Body of pancreas (tissue), 4 donors: ENCODE measurements around the gene C3orf52.

Source experiments
- POLR2A ChIP-seq, 3 donors: fragments of 450-650 bp; IDR thresholded peaks; one replicate each; pipeline ENCODE4 v1.6.1; 2016; ENCODE audit warnings: antibody characterized with exemption in 3 of 3, mild to moderate bottlenecking in 2 of 3
- TF ChIP-seq, protein P1 (sequence below), 7 experiments: fragments of 450-650 bp in 4 of 7; fragments of 200-600 bp in 3 of 7; sonication (generic) in 3 of 7; IDR thresholded peaks; one replicate each; pipeline ENCODE4 v1.5.1; 2016 to 2019; ENCODE audit warnings: antibody characterized with exemption in 7 of 7

DNA sequence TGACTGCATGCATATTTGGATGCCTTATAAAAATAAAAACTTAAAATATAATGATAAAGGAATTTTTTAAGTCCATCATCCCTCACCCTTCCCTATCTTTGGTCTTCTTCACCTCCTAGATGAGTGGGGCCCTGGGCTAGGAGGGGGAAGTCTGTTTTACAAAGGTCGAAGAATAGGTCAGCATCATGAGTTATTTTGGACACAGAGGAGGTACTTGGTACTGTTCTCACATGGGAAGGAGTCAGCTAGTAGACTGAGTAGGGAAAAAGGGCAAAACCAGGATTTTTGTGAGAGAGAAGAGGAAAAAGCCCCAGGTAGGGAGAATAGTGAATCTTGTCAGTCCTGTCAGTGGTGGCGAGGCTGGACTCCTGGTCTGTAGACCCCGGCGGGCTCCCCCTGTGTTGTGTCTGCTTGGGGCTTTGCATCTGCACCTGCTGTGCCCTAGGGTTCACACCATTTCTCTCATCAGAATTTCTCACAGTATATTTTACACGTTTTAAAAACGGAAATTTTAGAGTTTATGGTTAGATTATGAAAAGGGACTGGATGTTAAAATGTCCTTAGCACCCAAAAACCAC is 29.7 kb downstream of the C3orf52 start:
- TF ChIP-seq, protein P1, sequence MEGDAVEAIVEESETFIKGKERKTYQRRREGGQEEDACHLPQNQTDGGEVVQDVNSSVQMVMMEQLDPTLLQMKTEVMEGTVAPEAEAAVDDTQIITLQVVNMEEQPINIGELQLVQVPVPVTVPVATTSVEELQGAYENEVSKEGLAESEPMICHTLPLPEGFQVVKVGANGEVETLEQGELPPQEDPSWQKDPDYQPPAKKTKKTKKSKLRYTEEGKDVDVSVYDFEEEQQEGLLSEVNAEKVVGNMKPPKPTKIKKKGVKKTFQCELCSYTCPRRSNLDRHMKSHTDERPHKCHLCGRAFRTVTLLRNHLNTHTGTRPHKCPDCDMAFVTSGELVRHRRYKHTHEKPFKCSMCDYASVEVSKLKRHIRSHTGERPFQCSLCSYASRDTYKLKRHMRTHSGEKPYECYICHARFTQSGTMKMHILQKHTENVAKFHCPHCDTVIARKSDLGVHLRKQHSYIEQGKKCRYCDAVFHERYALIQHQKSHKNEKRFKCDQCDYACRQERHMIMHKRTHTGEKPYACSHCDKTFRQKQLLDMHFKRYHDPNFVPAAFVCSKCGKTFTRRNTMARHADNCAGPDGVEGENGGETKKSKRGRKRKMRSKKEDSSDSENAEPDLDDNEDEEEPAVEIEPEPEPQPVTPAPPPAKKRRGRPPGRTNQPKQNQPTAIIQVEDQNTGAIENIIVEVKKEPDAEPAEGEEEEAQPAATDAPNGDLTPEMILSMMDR (IDR thresholded peaks at IDR 0.05): no peak
- no peak for TF ChIP-seq POLR2A (IDR thresholded peaks at IDR 0.05)
